ENCODE data around the gene HLA-DPB1. TPM values are rescaled to one million over a fixed set of nuclear protein-coding genes. Genes with fewer than 3 reads are reported as not detected.

HLA-DPB1 gene
- total RNA-seq, 1 donor from 2014 or later, result 13.5 TPM

- peaks cover 4% of the 10 kb centered on the region for H3K36me3 Mint-ChIP-seq (ENCODE audit: insufficient read depth)
- H3K27me3 Mint-ChIP-seq, result peaks cover 24% of the 10 kb centered on the region
- peak overlapping the region; percentile 47 for H3K27ac Mint-ChIP-seq
- H3K4me1 Mint-ChIP-seq (ENCODE audit: low read depth), result peaks cover 19% of the 10 kb centered on the region
- peaks cover 9% of the 10 kb centered on the region for H3K9me3 Mint-ChIP-seq (ENCODE audit: low read depth)
- TF ChIP-seq CTCF (IDR thresholded peaks at IDR 0.05; ENCODE audit: unreplicated experiment), result peak; percentile 63
- no peak overlapping the region for H3K4me3 Mint-ChIP-seq (ENCODE audit: low read depth)
- peak; percentile 31 for DNase-seq (ENCODE audit: low spot score, unreplicated experiment)
Measured at GRCh38 chr6:33126101-33126714, 50.4 kb downstream of the HLA-DPB1 start.

- Mint-ChIP-seq H3K4me1 (ENCODE audit: low read depth) (peaks cover 4% of the 10 kb centered on the region), H3K36me3 (ENCODE audit: insufficient read depth) (peaks cover 4% of the 10 kb centered on the region), H3K9me3 (ENCODE audit: low read depth) (peaks cover 9% of the 10 kb centered on the region), H3K4me3 (ENCODE audit: low read depth) (no peak overlapping the region), H3K27me3 (peaks cover 27% of the 10 kb centered on the region), H3K27ac (no peak overlapping the region)
- no peak for TF ChIP-seq CTCF (IDR thresholded peaks at IDR 0.05; ENCODE audit: unreplicated experiment)
- no peak for DNase-seq (ENCODE audit: low spot score, unreplicated experiment)
Measured at GRCh38 chr6:33128318-33128717, 52.5 kb downstream of the HLA-DPB1 start.

- Mint-ChIP-seq H3K9me3 (ENCODE audit: low read depth) (no peaks in the 10 kb centered on the region), H3K4me3 (ENCODE audit: low read depth) (no peak overlapping the region), H3K36me3 (ENCODE audit: insufficient read depth) (no peaks in the 10 kb centered on the region), H3K27ac (no peak overlapping the region), H3K4me1 (ENCODE audit: low read depth) (no peaks in the 10 kb centered on the region), H3K27me3 (peaks cover 31% of the 10 kb centered on the region)
- DNase-seq (ENCODE audit: low spot score, unreplicated experiment), result no peak
- TF ChIP-seq CTCF (IDR thresholded peaks at IDR 0.05; ENCODE audit: unreplicated experiment), result no peak
Measured at GRCh38 chr6:33132081-33132524, 56.3 kb downstream of the HLA-DPB1 start.

- Mint-ChIP-seq H3K9me3 (ENCODE audit: low read depth) (no peaks in the 10 kb centered on the region), H3K27me3 (peaks cover 8% of the 10 kb centered on the region), H3K4me3 (ENCODE audit: low read depth) (no peak overlapping the region)
Measured at GRCh38 chr6:33136310-33136900, 60.6 kb downstream of the HLA-DPB1 start.

More at GRCh38 chr6:33136310-33136900, 60.6 kb downstream of the HLA-DPB1 start:
- DNase-seq (ENCODE audit: low spot score, unreplicated experiment), result no peak
- peak overlapping the region; percentile 24 for H3K27ac Mint-ChIP-seq
- no peaks in the 10 kb centered on the region for H3K36me3 Mint-ChIP-seq (ENCODE audit: insufficient read depth)
- no peaks in the 10 kb centered on the region for H3K4me1 Mint-ChIP-seq (ENCODE audit: low read depth)
- no peak for TF ChIP-seq CTCF (IDR thresholded peaks at IDR 0.05; ENCODE audit: unreplicated experiment)

Other genes starting within 250 kb of the HLA-DPB1 start
- gene TAP2, start 237.3 kb upstream of the HLA-DPB1 start, total RNA-seq, result 2.0 and 5.1 TPM in 2 replicates
- gene PSMB8, start 231.9 kb upstream of the HLA-DPB1 start, total RNA-seq, result 0.29 TPM in 1 of 2 replicates, not detected in the other
- gene TAP1, start 222.3 kb upstream of the HLA-DPB1 start, total RNA-seq, result 0.50 and 1.1 TPM in 2 replicates
- gene PSMB9, start 221.8 kb upstream of the HLA-DPB1 start, total RNA-seq, result not detected in 2 replicates
- gene HLA-DMB, start 135.0 kb upstream of the HLA-DPB1 start, total RNA-seq, result 1.1 and 1.8 TPM in 2 replicates
- 3.3 and 3.4 TPM in 2 replicates for gene HLA-DMA, start 122.9 kb upstream of the HLA-DPB1 start, total RNA-seq
- gene BRD2, start 107.4 kb upstream of the HLA-DPB1 start, total RNA-seq, result 229 and 238 TPM in 2 replicates
- 4.1 and 5.6 TPM in 2 replicates for gene HLA-DOA, start 66.4 kb upstream of the HLA-DPB1 start, total RNA-seq
- gene HLA-DPA1, start 2.3 kb upstream of the HLA-DPB1 start, total RNA-seq, result 0.89 and 1.8 TPM in 2 replicates
- 4.3 and 5.3 TPM in 2 replicates for gene COL11A2, start 116.5 kb downstream of the HLA-DPB1 start, total RNA-seq
- gene RXRB, start 124.7 kb downstream of the HLA-DPB1 start, total RNA-seq, result 44.3 and 47.1 TPM in 2 replicates
- gene SLC39A7, start 124.9 kb downstream of the HLA-DPB1 start, total RNA-seq, result 108 and 109 TPM in 2 replicates
- 7.0 and 9.2 TPM in 2 replicates for gene HSD17B8, start 128.7 kb downstream of the HLA-DPB1 start, total RNA-seq
- 56.2 and 62.4 TPM in 2 replicates for gene RING1, start 132.5 kb downstream of the HLA-DPB1 start, total RNA-seq
- gene VPS52, start 195.9 kb downstream of the HLA-DPB1 start, total RNA-seq, result 77.2 and 81.7 TPM in 2 replicates
- 1,974 and 2,131 TPM in 2 replicates for gene RPS18, start 196.1 kb downstream of the HLA-DPB1 start, total RNA-seq
- gene B3GALT4, start 201.1 kb downstream of the HLA-DPB1 start, total RNA-seq, result 5.3 and 5.7 TPM in 2 replicates
- 47.5 and 53.4 TPM in 2 replicates for gene WDR46, start 213.2 kb downstream of the HLA-DPB1 start, total RNA-seq
- gene PFDN6, start 213.6 kb downstream of the HLA-DPB1 start, total RNA-seq, result 46.1 and 52.1 TPM in 2 replicates
- gene RGL2, start 223.0 kb downstream of the HLA-DPB1 start, total RNA-seq, result 175 and 196 TPM in 2 replicates
- 20.2 and 22.3 TPM in 2 replicates for gene TAPBP, start 238.1 kb downstream of the HLA-DPB1 start, total RNA-seq
- 27.3 and 28.1 TPM in 2 replicates for gene ZBTB22, start 241.8 kb downstream of the HLA-DPB1 start, total RNA-seq
- 47.5 and 48.4 TPM in 2 replicates for gene DAXX, start 247.0 kb downstream of the HLA-DPB1 start, total RNA-seq

All from progenitor cell of endocrine pancreas (in vitro differentiated cells).